Measurements from ENCODE around the gene WDR89. TPM values are rescaled to one million over a fixed set of nuclear protein-coding genes. Genes with fewer than 3 reads are reported as not detected.
"Not testable (repeated sequence)": the region's sequence is repeated elsewhere in the genome, so short reads cannot be mapped to it uniquely, and the experiment has no call there.

The WDR89 gene
- total RNA-seq, 1 donor from 2014 or later = 20.5 TPM

GRCh38 chr14:63605041-63605532, 36.6 kb downstream of the WDR89 start:
- DNase-seq (ENCODE audit: low spot score) = no peak
- intact Hi-C loops (cut with DNase I) = no loop called here
- no peak for ATAC-seq

GRCh38 chr14:63604626-63605025, 37.0 kb downstream of the WDR89 start:
- intact Hi-C loops (cut with DNase I) = no loop called here
- DNase-seq (ENCODE audit: low spot score) (no peak), ATAC-seq (no peak)

GRCh38 chr14:63603749-63604277, 37.9 kb downstream of the WDR89 start:
- DNase-seq (ENCODE audit: low spot score) (no peak), ATAC-seq (no peak)
- intact Hi-C loops (cut with DNase I) = no loop called here

GRCh38 chr14:63598807-63599206, 42.9 kb downstream of the WDR89 start:
- no peak for ATAC-seq
- intact Hi-C loops (cut with DNase I) = no loop called here
- DNase-seq (ENCODE audit: low spot score) = no peak

- intact Hi-C loops (cut with DNase I) = no loop called here
- DNase-seq (ENCODE audit: low spot score) (no peak), ATAC-seq (no peak)
Measured at GRCh38 chr14:63596998-63597658, 44.5 kb downstream of the WDR89 start.

GRCh38 chr14:63594455-63595372, 47.0 kb downstream of the WDR89 start:
- DNase-seq (ENCODE audit: low spot score) (no peak), ATAC-seq (no peak)
- intact Hi-C loops (cut with DNase I) = no loop called here

- intact Hi-C loops (cut with DNase I); DNase-seq (ENCODE audit: low spot score): not testable (repeated sequence)
Measured at GRCh38 chr14:63583046-63583445, 58.6 kb downstream of the WDR89 start.

GRCh38 chr14:63581491-63581890, 60.2 kb downstream of the WDR89 start:
- intact Hi-C loops (cut with DNase I) = no loop called here
- ATAC-seq (no peak), DNase-seq (ENCODE audit: low spot score) (no peak)

More at GRCh38 chr14:63583046-63583445, 58.6 kb downstream of the WDR89 start:
- not testable (repeated sequence) for ATAC-seq

GRCh38 chr14:63578300-63578699, 63.4 kb downstream of the WDR89 start:
- ATAC-seq = no peak

GRCh38 chr14:63573581-63573980, 68.1 kb downstream of the WDR89 start:
- ATAC-seq (no peak), DNase-seq (ENCODE audit: low spot score) (no peak)
- intact Hi-C loops (cut with DNase I) = no loop called here

More at GRCh38 chr14:63578300-63578699, 63.4 kb downstream of the WDR89 start:
- intact Hi-C loops (cut with DNase I) = no loop called here
- no peak for DNase-seq (ENCODE audit: low spot score)

GRCh38 chr14:63565448-63565847, 76.2 kb downstream of the WDR89 start:
- no peak for DNase-seq (ENCODE audit: low spot score)
- intact Hi-C loops (cut with DNase I) = no loop called here
- no peak for ATAC-seq

GRCh38 chr14:63564318-63564717, 77.4 kb downstream of the WDR89 start:
- DNase-seq (ENCODE audit: low spot score) (no peak), ATAC-seq (peak; percentile 62)
- intact Hi-C loops (cut with DNase I) = no loop called here

GRCh38 chr14:63563370-63564026, 78.2 kb downstream of the WDR89 start:
- DNase-seq (ENCODE audit: low spot score) (no peak), ATAC-seq (no peak)
- intact Hi-C loops (cut with DNase I) = no loop called here

GRCh38 chr14:63562405-63562804, 79.3 kb downstream of the WDR89 start:
- DNase-seq (ENCODE audit: low spot score) (no peak), ATAC-seq (no peak)
- intact Hi-C loops (cut with DNase I) = no loop called here

GRCh38 chr14:63555572-63555971, 86.1 kb downstream of the WDR89 start:
- intact Hi-C loops (cut with DNase I) = no loop called here
- no peak for ATAC-seq
- no peak for DNase-seq (ENCODE audit: low spot score)

GRCh38 chr14:63551332-63551731, 90.3 kb downstream of the WDR89 start:
- ATAC-seq (no peak), DNase-seq (ENCODE audit: low spot score) (no peak)
- intact Hi-C loops (cut with DNase I) = no loop called here

- intact Hi-C loops (cut with DNase I) = no loop called here
- no peak for ATAC-seq
- DNase-seq (ENCODE audit: low spot score) = no peak
Measured at GRCh38 chr14:63547798-63548335, 93.8 kb downstream of the WDR89 start.
